ENCODE results near the gene ATP8B2. TPM values are rescaled to one million over a fixed set of nuclear protein-coding genes. Genes with fewer than 3 reads are reported as not detected.
A peak's percentile ranks its signal among the peaks of the same experiment; 100 is the strongest.
"Not testable (repeated sequence)": the region's sequence is repeated elsewhere in the genome, so short reads cannot be mapped to it uniquely, and the experiment has no call there.

The ATP8B2 gene
- total RNA-seq, 1 experiment from 2014 or later = 22.1 TPM

DNA sequence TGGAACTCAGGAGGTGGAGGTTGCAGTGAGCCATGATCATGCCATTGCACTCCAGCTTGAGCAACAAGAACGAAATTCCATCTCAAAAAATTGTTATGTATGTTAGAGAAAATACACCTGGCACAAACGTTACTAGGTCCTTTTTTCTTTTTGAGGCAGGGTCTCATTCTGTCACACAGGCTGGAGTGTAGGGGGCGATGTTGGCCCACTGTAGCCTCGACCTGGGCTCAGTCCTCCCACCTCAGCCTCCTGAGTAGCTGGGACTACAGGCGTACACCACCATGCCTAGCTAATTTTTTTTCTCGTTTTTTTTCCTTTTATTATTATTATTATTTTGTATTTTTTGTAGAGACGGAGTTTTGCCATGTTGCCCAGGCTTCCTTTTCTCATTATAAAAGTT, 48.5 kb upstream of the ATP8B2 start:
- no peaks in the 10 kb centered on the region for H4K20me1 ChIP-seq (ENCODE audit: insufficient read depth)
- H3K4me3 ChIP-seq (replicated peaks in 1 of 2; ENCODE audit: low read depth in 1 of 2, low read length in 2 of 2) = no peak overlapping the region
- TF ChIP-seq RAD21 (IDR thresholded peaks at IDR 0.05; ENCODE audit: low read depth) = peak; percentile 53
- TF ChIP-seq, protein P1, sequence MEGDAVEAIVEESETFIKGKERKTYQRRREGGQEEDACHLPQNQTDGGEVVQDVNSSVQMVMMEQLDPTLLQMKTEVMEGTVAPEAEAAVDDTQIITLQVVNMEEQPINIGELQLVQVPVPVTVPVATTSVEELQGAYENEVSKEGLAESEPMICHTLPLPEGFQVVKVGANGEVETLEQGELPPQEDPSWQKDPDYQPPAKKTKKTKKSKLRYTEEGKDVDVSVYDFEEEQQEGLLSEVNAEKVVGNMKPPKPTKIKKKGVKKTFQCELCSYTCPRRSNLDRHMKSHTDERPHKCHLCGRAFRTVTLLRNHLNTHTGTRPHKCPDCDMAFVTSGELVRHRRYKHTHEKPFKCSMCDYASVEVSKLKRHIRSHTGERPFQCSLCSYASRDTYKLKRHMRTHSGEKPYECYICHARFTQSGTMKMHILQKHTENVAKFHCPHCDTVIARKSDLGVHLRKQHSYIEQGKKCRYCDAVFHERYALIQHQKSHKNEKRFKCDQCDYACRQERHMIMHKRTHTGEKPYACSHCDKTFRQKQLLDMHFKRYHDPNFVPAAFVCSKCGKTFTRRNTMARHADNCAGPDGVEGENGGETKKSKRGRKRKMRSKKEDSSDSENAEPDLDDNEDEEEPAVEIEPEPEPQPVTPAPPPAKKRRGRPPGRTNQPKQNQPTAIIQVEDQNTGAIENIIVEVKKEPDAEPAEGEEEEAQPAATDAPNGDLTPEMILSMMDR (IDR thresholded peaks at IDR 0.05 in 2 of 3, conservative IDR thresholded peaks at IDR 0.05 in 1 of 3; ENCODE audit: borderline replicate concordance in 1 of 3, insufficient read depth in 1 of 3, low read depth in 2 of 3, low read length in 2 of 3) = peak; percentile 33 to 36 (median 35); a peak in 4 of 6 replicates
- TF ChIP-seq REST (IDR thresholded peaks at IDR 0.05; ENCODE audit: low read depth) = no peak
- TF ChIP-seq EGR1 (IDR thresholded peaks at IDR 0.05; ENCODE audit: low read depth) = no peak
- no peak for TF ChIP-seq FOSL1 (IDR thresholded peaks at IDR 0.05; ENCODE audit: low read depth)
- no peak for TF ChIP-seq POLR2AphosphoS5 (IDR thresholded peaks at IDR 0.05; ENCODE audit: low read depth, low read length)
- no peak for TF ChIP-seq ATF3 (IDR thresholded peaks at IDR 0.05)
- no peak for TF ChIP-seq SIN3A (IDR thresholded peaks at IDR 0.05; ENCODE audit: low read depth)
- no peak for TF ChIP-seq SRF (IDR thresholded peaks at IDR 0.05; ENCODE audit: low read depth)
- no peaks in the 10 kb centered on the region for H3K27me3 ChIP-seq (ENCODE audit: insufficient read depth, low read length)
- peaks cover 2 to 10% of the 10 kb centered on the region in 2 experiments; a peak in 3 of 4 replicates for H3K4me1 ChIP-seq (ENCODE audit: control insufficient read depth in 1 of 2, insufficient read depth in 2 of 2, low read length in 2 of 2)
- ATAC-seq (no peak), DNase-seq (ENCODE audit: low read depth, low spot score) (no peak)
- no peak overlapping the region for H3K4me2 ChIP-seq (ENCODE audit: low read length)
- H3K36me3 ChIP-seq (ENCODE audit: control insufficient read depth in 1 of 2, insufficient read depth in 2 of 2, low read length in 2 of 2) = peaks cover 7 to 10% of the 10 kb centered on the region in 2 experiments; a peak in 2 of 4 replicates
- POLR2A ChIA-PET = no interaction called here
- H3K27ac ChIP-seq (ENCODE audit: low read depth, low read length) = no peak overlapping the region
- intact Hi-C loops (cut with micrococcal nuclease) = no loop called here
- H3K9ac ChIP-seq (ENCODE audit: low read length) = no peak overlapping the region
- no TSS peak for BruUV-seq (replicated peaks)
- no peaks in the 10 kb centered on the region for H3K9me3 ChIP-seq (ENCODE audit: control insufficient read depth in 1 of 2, insufficient read depth in 1 of 2, low read depth in 1 of 2, low read length in 2 of 2)
- H2AFZ ChIP-seq (ENCODE audit: low read depth, low read length, poor library complexity, severe bottlenecking) = no peak overlapping the region
- peaks cover 13% of the 10 kb centered on the region for H3K79me2 ChIP-seq (ENCODE audit: insufficient read depth, low read length)
- RAD21 ChIA-PET (ENCODE audit: low non-redundant PET in 1 of 2, low total read pairs in 2 of 2, uncharacterized antibody in 2 of 2, unreplicated experiment in 2 of 2) = interaction anchor here in 1 of 2 experiments (0.7 kb wide), 1 partner anchor 58 kb away, joined by 5 read pairs; no protein-coding TSS in a partner anchor
- CTCF ChIA-PET = interaction anchor here (1.4 to 3.6 kb wide), 2 partner anchors 52 to 58 kb away, joined by 4 to 15 read pairs; no protein-coding TSS in a partner anchor
- no peaks in the 10 kb centered on the region for H3K9me2 ChIP-seq (ENCODE audit: insufficient read depth)

- CTCF ChIA-PET; intact Hi-C loops (cut with micrococcal nuclease); BruUV-seq (replicated peaks); H3K27ac ChIP-seq (ENCODE audit: low read depth, low read length); H3K4me2 ChIP-seq (ENCODE audit: low read length); H3K36me3 ChIP-seq (ENCODE audit: control insufficient read depth in 1 of 2, insufficient read depth in 2 of 2, low read length in 2 of 2); H2AFZ ChIP-seq (ENCODE audit: low read depth, low read length, poor library complexity, severe bottlenecking); POLR2A ChIA-PET; H3K9me3 ChIP-seq (ENCODE audit: control insufficient read depth in 1 of 2, insufficient read depth in 1 of 2, low read depth in 1 of 2, low read length in 2 of 2); H3K9ac ChIP-seq (ENCODE audit: low read length); DNase-seq (ENCODE audit: low read depth, low spot score); ATAC-seq; H3K27me3 ChIP-seq (ENCODE audit: insufficient read depth, low read length); RAD21 ChIA-PET (ENCODE audit: low non-redundant PET in 1 of 2, low total read pairs in 2 of 2, uncharacterized antibody in 2 of 2, unreplicated experiment in 2 of 2); H4K20me1 ChIP-seq (ENCODE audit: insufficient read depth); H3K79me2 ChIP-seq (ENCODE audit: insufficient read depth, low read length); H3K4me1 ChIP-seq (ENCODE audit: control insufficient read depth in 1 of 2, insufficient read depth in 2 of 2, low read length in 2 of 2); H3K9me2 ChIP-seq (ENCODE audit: insufficient read depth); H3K4me3 ChIP-seq (replicated peaks in 1 of 2; ENCODE audit: low read depth in 1 of 2, low read length in 2 of 2): not testable (repeated sequence)
These were observed 37.7 kb upstream of the ATP8B2 start for GRCh38 chr1:154287591-154287990.
